Measurements from ENCODE around the gene DZIP3. TPM values are rescaled to one million over a fixed set of nuclear protein-coding genes. Genes with fewer than 3 reads are reported as not detected.
A peak's percentile ranks its signal among the peaks of the same experiment; 100 is the strongest.

The DZIP3 gene
- 22.1 and 24.1 TPM in 2 replicates for total RNA-seq (2021)
- long read RNA-seq, full-length matches to known transcripts, result 28 of 223 reads
- long read RNA-seq, partial matches to known transcripts, result 142 of 223 reads
- long read RNA-seq, other reads (novel, unspliced or antisense), result 53 of 223 reads

DNA sequence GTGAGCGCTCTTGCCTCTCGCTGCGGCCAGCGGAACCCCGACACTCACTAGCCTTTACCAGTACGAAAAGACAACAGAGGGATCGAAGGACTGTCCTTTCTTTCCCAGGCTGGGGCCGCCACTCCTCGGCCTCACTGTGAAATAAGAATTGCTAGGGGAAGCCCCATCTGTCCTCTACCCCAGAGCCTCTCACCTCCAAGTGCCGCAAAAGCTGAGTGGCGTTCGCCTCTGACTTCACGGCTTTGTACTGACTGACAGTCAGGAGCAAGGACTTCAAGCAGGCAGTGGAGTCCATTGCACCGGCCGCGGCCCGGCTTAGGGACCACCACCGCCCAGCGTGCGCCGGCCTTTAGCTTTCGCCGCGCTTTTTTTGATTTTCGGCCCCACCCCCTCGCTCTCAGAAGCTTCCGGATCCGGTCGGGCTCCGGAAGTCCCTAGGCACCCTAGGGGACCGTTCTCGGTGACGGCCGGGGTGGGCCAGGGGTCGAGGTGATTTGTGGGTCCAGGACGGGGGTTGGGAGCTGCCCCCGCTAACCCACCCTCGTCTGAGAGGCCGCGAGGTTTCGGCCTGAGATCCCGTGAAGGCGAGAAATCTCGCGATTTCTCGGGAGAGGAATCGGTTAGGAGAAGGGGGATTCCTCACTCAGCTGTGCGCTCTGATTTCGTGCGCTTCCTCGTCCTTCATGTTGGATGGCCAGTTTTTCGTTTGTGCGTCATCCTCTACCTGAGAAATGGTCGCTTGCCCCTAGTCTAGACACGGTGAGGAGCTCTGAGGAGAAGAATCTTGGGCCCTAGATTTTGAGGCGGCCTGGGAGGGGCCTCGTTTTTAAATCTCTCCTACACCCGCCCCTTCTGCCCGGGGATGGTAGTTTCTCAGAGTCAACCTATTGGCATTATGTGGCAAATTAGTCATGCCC is at the start of gene DZIP3, which contains the start of gene CIP2A:
DZIP3 (plus strand) TSS at position 642 of the 917 bp plus-strand sequence. CDS start 15,685 bp downstream, outside the sequence.
CIP2A (minus strand) TSS at position 358 of the 917 bp plus-strand sequence; CDS start at position 295, 63 bp downstream.
- Histone ChIP-seq H4K5ac (ENCODE audit: insufficient read length, low read depth, low read length) (peak within 1 kb of the TSS; percentile 70), H3K23me2 (ENCODE audit: insufficient read length, low read depth, low read length, poor library complexity, severe bottlenecking) (peaks cover 9% of the 10 kb centered on the region), H2BK15ac (ENCODE audit: low read depth, low read length) (no peak within 1 kb of the TSS; the same call in 1 of the 2 replicates), H4K8ac (replicated peaks; ENCODE audit: insufficient read length, low read depth, low read length) (no peak within 1 kb of the TSS), H3K79me1 (ENCODE audit: insufficient read depth, low read depth, low read length, poor library complexity, severe bottlenecking) (no peaks in the 10 kb centered on the region), H4K20me1 (ENCODE audit: control insufficient read depth, insufficient read depth, insufficient read length) (no peaks in the 10 kb centered on the region), H2BK120ac (ENCODE audit: low read depth, low read length, poor library complexity, severe bottlenecking) (no peak within 1 kb of the TSS), H3K56ac (ENCODE audit: insufficient read length, low read depth, low read length) (peak within 1 kb of the TSS; percentile 69), H3K4me2 (ENCODE audit: insufficient read depth, insufficient read length, low read length) (peak within 1 kb of the TSS; percentile 96), H2AK5ac (ENCODE audit: insufficient read length, low read length) (no peak within 1 kb of the TSS), H3K9me3 (ENCODE audit: control insufficient read depth, low read depth, low read length) (no peaks in the 10 kb centered on the region), H3K18ac (ENCODE audit: insufficient read length, low read depth, low read length) (peak within 1 kb of the TSS; percentile 99), H3K79me2 (ENCODE audit: insufficient read depth, low read length) (peaks cover 18% of the 10 kb centered on the region; the same call in 1 of the 2 replicates), H3K9ac (ENCODE audit: extremely low read depth, insufficient read length, low read length) (peak within 1 kb of the TSS; percentile 98), H3K4ac (ENCODE audit: low read depth, low read length) (no peak within 1 kb of the TSS; the same call in 1 of the 2 replicates), H3K4me1 (ENCODE audit: insufficient read depth, low read length) (no peaks in the 10 kb centered on the region), H2BK20ac (ENCODE audit: low read depth, low read length, poor library complexity, severe bottlenecking) (no peak within 1 kb of the TSS), H2BK5ac (ENCODE audit: insufficient read length, low read length) (peak within 1 kb of the TSS; percentile 15), H3K27ac (ENCODE audit: insufficient read length, low read depth, low read length) (peak within 1 kb of the TSS; percentile 94), H3K27me3 (ENCODE audit: insufficient read depth, low read length) (no peaks in the 10 kb centered on the region), H2BK12ac (ENCODE audit: insufficient read length, low read depth, low read length) (no peak within 1 kb of the TSS), H3K14ac (ENCODE audit: insufficient read depth, low read length) (peak within 1 kb of the TSS; percentile 100), H2AFZ (ENCODE audit: low read length) (peak within 1 kb of the TSS; percentile 63), H3T11ph (ENCODE audit: low read length) (no peak within 1 kb of the TSS), H3K23ac (ENCODE audit: insufficient read length, low read depth, low read length) (peak within 1 kb of the TSS; percentile 5), H4K91ac (ENCODE audit: insufficient read length, low read depth, low read length) (no peak within 1 kb of the TSS)
- H3K4me1 Mint-ChIP-seq, result peaks cover 40 to 45% of the 10 kb centered on the region in 2 experiments
- WGBS (ENCODE audit: extremely low coverage, insufficient read length, low lambda C conversion rate), result no CpG with 5 or more reads among the region's 59 CpGs
- no peaks in the 10 kb centered on the region for H3K27me3 Mint-ChIP-seq (ENCODE audit: low read depth)
- H3K9me3 Mint-ChIP-seq, result no peaks in the 10 kb centered on the region
- peak within 1 kb of the TSS; percentile 99 to 100 (median 100) for H3K27ac Mint-ChIP-seq
- no peak for TF ChIP-seq CTCF (conservative IDR thresholded peaks at IDR 0.05)
- H3K4me3 Mint-ChIP-seq, result peak within 1 kb of the TSS; percentile 100
- H3K36me3 Mint-ChIP-seq (ENCODE audit: insufficient read depth in 1 of 3, low read depth in 3 of 3), result peaks cover 4 to 16% (median 14%) of the 10 kb centered on the region in 3 experiments; a peak in 6 of 7 replicates
- peak; percentile 98 for DNase-seq

Measured in H9 (cell line).